ENCODE data around the gene CDC34.

The CDC34 gene

DNA sequence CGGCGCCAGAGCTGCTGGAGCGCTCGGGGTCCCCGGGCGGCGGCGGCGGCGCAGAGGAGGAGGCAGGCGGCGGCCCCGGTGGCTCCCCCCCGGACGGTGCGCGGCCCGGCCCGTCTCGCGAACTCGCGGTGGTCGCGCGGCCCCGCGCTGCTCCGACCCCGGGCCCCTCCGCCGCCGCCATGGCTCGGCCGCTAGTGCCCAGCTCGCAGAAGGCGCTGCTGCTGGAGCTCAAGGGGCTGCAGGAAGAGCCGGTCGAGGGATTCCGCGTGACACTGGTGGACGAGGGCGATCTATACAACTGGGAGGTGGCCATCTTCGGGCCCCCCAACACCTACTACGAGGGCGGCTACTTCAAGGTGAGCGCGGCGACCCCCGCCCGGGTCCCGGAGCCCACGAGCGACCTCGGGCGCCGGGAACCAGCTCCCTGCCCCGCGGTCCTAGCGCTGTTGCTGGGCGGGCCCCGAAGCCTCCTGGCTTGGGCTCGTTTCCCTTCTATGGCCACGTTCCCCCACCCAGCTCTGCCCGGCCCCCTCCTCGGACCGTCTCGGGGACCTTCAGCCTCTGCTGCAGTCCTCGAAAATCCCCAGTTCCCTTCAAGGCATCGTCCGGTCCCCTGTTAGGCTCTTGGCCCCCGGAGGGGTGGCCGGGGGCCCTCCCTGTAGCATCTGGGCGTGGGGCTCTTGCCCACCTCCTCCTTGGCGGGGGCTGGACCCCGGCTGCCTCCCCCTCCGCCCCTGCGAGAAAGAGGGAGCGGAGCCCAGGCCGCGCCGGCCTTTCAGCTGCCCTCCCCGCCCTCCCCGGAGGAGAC lies at the start of gene CDC34:
CDC34 (plus strand) TSS at position 8 of the 808 bp plus-strand sequence; CDS start at position 180, 172 bp downstream.
- DNase-seq (ENCODE audit: low read depth), result no peak

DNA sequence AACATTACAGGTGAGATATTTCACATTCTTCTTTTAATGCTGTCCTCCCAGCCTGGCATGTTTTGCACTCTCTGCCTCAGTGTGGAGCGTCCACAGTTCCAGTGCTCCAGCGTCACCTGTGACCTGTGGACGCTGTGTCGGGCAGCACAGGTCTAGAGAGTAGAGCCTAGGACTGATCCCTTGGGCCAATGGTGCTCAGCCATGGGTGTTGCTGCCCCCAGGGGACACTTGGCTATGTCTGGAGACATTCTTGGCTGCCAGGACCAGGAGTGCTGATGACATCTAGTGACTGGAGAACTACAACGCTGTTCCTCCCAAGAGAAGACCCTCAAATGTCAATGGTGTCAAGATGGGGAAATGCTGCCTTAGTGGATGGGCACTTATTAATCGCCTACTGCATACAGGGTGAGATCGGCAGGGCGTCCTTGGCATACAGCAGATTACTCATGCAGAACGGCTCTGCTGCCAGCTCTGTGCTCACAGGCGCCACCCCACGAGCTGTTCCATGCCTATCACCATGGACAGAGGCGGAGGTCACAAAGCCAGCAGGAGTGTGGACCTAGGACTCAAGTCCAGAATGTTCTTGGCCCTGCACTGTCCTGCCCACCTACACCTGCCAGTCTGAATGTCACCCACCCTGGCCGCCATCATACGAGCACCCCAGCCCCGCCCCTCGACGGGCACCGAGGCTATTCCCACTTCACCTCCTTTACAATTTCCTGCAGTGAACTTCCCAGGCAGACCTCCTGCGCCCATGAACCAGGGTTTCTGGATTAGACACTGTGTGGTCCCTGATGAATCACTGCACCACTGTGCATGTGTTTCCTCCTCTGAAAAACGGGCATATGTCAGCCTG lies 49.1 kb upstream of the CDC34 start:
- no peak for DNase-seq (ENCODE audit: low read depth)

DNA sequence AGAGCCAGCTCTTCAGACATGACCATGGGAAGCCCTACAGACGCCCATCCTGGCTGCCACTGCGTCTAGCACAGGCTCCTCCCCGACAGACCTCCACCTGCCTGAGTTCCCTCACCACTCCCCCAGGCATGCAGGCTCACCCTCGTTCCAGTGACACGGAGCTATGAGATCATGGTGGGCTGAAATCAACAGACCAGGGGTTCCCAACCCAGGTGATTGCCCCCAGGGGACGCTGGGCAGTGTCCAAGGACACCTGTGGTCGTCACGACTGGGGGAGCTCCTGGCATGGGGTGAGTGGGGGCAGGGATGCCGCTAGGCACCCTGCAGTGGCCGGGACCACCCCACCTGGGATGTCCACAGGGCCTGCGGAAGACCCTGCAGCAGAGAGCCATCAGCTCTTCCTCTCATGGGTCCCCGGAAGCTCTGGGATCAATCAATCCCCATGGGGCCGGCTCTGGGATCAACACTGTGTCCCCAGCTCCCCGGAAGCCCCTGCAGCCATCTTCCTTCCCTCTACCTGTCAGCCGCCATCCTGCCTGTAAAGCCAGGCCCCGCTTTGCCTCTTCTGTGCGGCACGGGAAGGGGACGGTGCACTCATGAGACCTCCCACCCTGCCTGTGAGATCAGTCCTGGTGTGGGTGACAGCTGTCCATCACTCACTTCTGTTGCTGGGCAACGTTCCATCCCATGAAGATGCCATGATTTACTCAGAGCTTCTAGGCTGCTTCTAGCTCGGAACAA lies 48.1 kb upstream of the CDC34 start:
- DNase-seq (ENCODE audit: low read depth), result no peak

GRCh38 chr19:484494-484893 lies 47.1 kb upstream of the CDC34 start:
- DNase-seq (ENCODE audit: low read depth), result no peak

GRCh38 chr19:485077-485476 lies 46.5 kb upstream of the CDC34 start:
- DNase-seq (ENCODE audit: low read depth), result no peak

DNA sequence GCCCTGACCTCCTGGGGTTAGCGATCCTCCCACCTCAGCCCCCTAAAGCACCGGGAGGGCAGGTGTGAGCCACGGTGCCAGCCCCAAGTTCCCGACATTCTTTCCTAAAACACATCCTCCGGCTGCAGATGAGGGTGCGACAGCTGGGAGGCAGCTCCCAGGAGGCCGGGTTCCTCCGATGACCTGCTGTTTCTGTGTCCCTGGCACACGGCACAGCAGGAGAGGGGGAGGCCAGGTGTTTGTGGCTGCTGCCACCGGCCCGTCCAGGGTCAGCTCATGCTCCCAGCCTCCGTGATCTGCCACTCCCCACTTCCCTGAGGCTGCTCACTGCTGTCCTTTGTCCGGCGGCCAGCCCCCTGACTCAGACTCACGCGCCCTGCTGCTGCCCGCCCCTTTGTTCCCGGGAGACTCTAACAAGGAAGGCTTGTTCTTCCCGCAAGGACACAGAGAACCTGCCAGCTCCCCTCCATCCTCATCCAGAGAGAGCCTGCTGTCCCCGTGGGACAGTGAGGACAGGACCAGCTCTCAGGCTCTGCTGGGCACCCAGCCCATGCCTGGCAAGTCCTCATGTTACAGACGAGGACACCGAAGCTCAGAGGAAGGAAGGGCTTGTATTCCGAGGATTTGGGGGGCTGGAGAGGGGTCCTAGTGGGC lies 45.9 kb upstream of the CDC34 start:
- peak; percentile 63 for DNase-seq (ENCODE audit: low read depth)

DNA sequence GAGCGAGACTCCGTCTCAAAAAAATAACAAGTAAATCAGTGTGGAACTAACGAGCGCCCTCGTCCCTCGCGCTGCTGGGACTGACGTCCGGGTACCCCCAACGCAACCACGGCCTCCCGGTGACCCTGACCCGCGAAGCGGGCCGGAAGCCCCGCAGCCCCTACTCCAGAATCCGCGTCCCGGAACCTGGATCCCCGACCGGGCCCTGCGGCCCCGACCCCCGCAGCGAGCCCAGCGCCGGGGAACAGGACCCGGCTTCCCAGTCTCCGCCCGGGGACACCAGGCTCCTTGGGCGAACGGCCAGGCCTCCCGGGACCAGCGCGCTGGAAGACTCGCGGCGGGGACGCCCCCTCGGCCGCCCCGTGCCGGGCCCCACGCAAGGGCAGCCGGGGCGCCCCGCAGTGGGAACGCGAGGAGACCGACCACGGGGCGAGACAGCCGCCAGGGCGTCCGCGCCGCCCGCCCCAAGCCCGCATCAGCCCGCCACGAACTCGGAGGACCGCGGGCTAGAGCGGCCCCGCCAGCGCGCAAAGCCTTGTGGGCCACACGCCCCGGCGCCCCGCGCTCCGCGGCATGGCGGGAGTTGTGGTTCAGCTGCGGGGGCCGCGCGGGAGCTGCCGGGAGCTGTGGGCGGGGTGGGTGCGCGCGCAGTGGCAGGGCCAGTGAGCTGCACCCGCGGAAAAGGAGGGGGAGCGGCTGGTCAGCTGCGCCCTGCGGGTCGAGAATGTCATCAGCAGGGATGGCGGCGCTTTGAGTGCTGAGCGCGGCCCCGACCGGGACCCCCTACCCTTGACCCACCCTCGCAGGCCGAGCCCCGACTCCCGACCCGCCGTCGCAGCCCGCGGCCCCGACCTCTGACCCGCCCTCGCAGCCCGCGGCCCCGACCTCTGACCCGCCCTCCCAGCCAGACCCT lies 42.8 kb upstream of the CDC34 start:
- DNase-seq (ENCODE audit: low read depth), result peak; percentile 89

DNA sequence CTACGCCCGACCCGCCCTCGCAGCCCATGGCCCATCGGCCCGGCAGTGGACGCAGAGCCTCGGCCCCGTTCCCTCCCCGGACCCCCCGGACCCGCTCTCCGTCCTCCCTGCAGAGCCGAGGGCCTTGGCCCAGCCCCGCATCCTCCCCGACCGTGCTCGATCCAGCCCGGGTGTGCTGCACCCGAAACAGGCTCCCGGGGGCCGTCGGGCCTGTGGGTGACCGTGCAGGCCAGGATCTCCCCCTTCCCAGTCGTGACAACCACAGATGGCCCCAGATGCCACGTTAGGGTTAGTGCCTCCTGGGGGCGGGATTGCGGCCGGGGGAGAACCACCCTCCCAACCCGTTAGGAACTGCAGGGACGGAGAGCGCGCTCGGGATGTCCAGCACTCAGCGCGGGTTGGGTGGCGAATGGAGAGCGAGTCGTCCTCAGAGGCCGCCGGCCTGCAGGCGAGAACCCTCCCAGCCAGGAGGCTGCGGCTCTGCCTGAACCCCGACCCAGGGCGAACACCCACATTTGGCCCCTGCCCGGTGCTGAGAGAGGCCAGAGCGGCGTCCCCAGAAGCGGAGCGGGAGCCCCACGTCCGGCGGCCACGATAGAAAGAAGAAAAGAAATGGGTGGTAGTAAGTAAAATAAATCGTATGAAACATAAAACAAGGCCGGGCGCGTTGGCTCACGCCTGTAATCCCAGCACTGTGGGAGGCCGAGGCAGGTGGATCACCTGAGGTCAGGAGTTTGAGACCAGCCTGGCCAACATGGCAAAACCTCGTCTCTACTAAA lies 42.0 kb upstream of the CDC34 start:
- DNase-seq (ENCODE audit: low read depth), result peak; percentile 19

DNA sequence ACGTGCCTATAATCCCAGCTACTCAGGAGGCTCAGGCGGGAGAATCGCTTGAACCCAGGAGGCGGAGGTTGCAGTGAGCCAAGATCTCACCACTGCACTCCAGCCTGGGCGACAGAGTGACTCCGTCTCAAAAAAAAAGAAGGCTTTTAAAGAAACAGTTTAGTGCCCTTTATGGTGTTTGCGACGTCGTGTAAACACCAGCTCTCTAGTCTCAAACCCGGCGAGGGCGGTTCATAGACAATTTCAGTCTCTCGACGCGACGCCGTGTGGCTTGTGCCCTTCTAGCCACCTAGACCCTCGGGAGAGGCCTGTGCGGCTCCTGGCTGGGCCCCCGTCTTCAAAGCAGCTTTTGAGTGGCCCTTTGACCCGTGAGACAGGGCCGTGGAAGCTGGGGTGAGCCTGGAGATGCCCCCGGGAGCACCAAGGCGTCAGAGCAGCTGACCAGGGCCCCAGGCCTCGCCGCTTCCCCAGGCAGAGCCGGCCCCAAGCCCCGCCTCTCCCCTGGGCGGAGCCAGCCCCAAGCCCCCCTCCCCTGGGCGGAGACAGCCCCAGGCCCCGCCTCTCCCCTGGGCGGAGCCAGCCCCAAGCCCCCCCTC lies 40.3 kb upstream of the CDC34 start:
- DNase-seq (ENCODE audit: low read depth), result no peak

DNA sequence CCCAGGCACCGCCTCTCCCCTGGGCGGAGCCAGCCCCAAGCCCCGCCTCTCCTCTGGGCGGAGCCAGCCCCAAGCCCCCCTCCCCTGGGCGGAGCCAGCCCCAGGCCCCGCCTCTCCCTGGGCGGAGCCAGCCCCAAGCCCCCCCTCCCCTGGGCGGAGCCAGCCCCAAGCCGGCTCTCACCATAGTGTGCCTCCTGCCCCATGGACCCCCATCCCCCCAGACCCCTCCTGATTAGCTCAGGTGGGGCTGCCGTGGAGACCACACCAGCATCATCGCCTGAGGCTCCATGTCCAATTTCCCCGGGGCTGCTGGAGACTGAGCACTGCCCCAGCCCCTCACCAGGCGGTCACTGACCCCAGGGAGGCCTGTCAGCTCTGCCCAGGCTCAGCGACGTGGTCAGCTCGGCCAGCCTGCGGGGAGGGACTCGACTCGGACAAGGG lies 39.4 kb upstream of the CDC34 start:
- no peak for DNase-seq (ENCODE audit: low read depth)

DNA sequence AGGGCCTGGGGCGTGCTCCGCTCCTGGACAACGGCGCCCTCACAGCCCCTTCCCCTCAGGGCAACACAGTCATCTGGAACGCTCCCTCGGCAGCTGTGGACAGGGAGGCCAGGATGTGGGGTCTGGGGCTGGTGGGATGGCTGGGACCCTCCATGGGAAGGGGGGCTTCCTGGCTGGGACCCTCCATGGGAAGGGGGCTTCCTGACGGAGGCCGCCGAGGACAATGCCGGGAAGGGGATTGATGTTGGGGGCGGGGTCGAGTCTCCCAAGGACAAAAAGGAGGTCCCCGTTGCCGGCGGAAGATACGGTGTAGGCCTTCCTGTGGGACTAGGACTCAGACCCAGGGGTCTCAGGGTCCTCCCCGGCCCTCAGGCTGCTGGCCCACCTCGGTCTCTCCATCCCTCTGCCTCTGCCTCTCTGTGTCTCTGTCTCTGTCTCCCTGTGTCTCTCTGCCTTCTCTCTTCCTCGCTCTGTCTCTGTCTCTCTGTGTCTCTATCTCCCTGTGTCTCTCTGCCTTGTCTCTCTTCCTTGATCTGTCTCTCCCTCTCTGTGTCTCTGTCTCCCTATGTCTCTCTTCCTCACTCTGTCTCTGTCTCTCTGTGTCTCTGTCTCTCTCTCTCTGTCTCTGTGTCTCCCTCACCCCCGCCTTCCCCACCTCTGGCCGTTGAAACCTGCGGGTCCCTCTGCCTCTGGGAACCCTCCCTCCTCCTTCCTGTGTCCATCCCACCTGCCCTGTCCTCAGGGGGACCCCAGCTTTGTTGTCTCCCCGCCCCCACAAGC lies 38.0 kb upstream of the CDC34 start:
- no peak for DNase-seq (ENCODE audit: low read depth)

GRCh38 chr19:494171-495080 lies 37.1 kb upstream of the CDC34 start:
- no peak for DNase-seq (ENCODE audit: low read depth)

DNA sequence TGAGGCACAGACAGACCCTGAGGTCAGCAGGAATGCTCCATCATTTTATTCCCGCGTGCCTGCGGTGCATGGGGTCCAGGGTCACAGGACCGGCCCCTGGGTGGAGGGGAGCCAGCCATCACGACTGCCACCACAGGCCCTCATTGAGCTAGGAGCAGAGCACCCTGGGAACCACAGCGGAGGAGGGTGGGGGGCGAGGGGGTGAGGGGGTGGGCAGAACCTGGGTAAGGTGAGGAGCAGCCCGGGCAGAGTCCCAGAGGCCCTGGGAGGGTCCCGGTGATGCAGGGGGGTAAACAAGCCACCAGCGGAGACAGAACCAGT lies 36.5 kb upstream of the CDC34 start:
- no peak for DNase-seq (ENCODE audit: low read depth)

- DNase-seq (ENCODE audit: low read depth), result no peak
Measured at GRCh38 chr19:495402-496111, 36.0 kb upstream of the CDC34 start.

DNA sequence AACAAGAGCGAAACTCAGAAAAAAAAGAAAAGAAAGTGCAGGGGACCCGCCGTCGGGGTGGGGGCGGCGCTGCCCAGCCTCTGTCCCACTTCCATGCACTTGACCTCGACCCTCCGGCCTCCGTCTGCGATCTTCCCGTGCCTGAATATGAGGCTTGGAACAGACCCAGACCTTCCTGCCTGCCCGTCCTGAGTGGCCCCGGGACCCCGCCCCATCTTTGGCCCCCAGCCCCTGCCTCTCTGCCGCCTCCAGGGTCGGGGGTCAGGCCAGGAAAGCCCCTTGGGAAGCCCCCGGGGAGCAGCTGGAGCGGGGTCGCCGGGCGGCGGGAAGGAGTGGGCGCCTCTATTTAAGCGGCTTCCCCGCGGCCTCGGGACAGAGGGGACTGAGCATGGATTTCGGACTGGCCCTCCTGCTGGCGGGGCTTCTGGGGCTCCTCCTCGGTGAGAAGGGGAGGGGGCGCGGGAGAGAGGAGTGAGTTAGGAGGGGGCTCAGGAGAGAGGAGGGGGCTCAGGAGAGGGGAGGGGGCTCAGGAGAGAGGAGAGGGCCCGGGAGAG lies 35.4 kb upstream of the CDC34 start, which contains the start of gene MADCAM1:
MADCAM1 (plus strand) TSS at position 375 of the 554 bp plus-strand sequence; CDS start at position 389, 14 bp downstream.
- no peak for DNase-seq (ENCODE audit: low read depth)

GRCh38 chr19:496986-497385 lies 34.6 kb upstream of the CDC34 start:
- DNase-seq (ENCODE audit: low read depth), result no peak

- no peak for DNase-seq (ENCODE audit: low read depth)
Measured at GRCh38 chr19:497491-497868, 34.1 kb upstream of the CDC34 start.

Measured in stromal cell of bone marrow (primary cell).